Activated B cell treated with CpG ODN at 0.5 μM for 24 hours (primary cell): ENCODE measurements around the gene PCDHB8. TPM values are rescaled to one million over a fixed set of nuclear protein-coding genes. Genes with fewer than 3 reads are reported as not detected.
A peak's percentile ranks its signal among the peaks of the same experiment; 100 is the strongest.
"Not testable (repeated sequence)": the region's sequence is repeated elsewhere in the genome, so short reads cannot be mapped to it uniquely, and the experiment has no call there.

Experiments used
- ATAC-seq: fragments of 200-7000 bp; cut with Tn5 transposase; one replicate; pipeline ENCODE4 v1.10.0; 2021; ENCODE audit warnings: low read depth, mild to moderate bottlenecking, moderate library complexity
- CTCF ChIA-PET: fragments of 350-600 bp; sonication (Branson Sonifier 250); formaldehyde crosslinking; loops from one replicate; lab custom pipeline; 2021; ENCODE audit warnings: antibody characterized with exemption; lab: Charles Lee
- POLR2A ChIA-PET: fragments of 350-600 bp; sonication (Branson Sonifier 250); formaldehyde crosslinking; loops from one replicate; lab custom pipeline; 2021; ENCODE audit warnings: antibody characterized with exemption; lab: Charles Lee
- DNase-seq: peaks from one replicate; pipeline ENCODE4 v3.0.0; 2022
- H3K27ac Mint-ChIP-seq: one replicate; pipeline ENCODE4 v1.8.0; 2020; ENCODE audit warnings: mixed read lengths
- H3K27me3 Mint-ChIP-seq: one replicate; pipeline ENCODE4 v1.8.0; 2021; ENCODE audit warnings: mixed read lengths
- H3K36me3 Mint-ChIP-seq: one replicate; pipeline ENCODE4 v1.8.0; 2021; ENCODE audit warnings: low read depth, mixed read lengths
- H3K4me1 Mint-ChIP-seq: one replicate; pipeline ENCODE4 v1.8.0; 2021; ENCODE audit warnings: mixed read lengths
- H3K4me3 Mint-ChIP-seq: one replicate; pipeline ENCODE4 v1.8.0; 2020; ENCODE audit warnings: mild to moderate bottlenecking, mixed read lengths
- H3K9me3 Mint-ChIP-seq: one replicate; pipeline ENCODE4 v1.8.0; 2020; ENCODE audit warnings: mixed read lengths
- intact Hi-C: fragments of 100-400 bp; cut with micrococcal nuclease; formaldehyde crosslinking; loops from one replicate; pipeline ENCODE4 v1.15.1; 2024
- total RNA-seq: library from RNA; stranded (reverse); gene quantifications from 2 replicates; pipeline ENCODE4 v1.2.3, GENCODE V29; 2022
- TF ChIP-seq, protein P1 (sequence below): fragments of 200-600 bp; IDR thresholded peaks from one replicate; pipeline ENCODE4 v1.8.0; 2022; ENCODE audit warnings: antibody characterized with exemption, mild to moderate bottlenecking

The PCDHB8 gene
- total RNA-seq, 1 donor from 2014 or later, result not detected

GRCh38 chr5:141150224-141150992 lies 27.2 kb upstream of the PCDHB8 start:
- Mint-ChIP-seq H3K9me3 (peaks cover 12% of the 10 kb centered on the region), H3K27ac (no peak overlapping the region), H3K27me3 (peaks cover 17% of the 10 kb centered on the region), H3K4me3 (peak overlapping the region; percentile 4), H3K36me3 (no peaks in the 10 kb centered on the region), H3K4me1 (no peaks in the 10 kb centered on the region)
- DNase-seq (no peak), ATAC-seq (no peak)
- ChIA-PET CTCF (no interaction called here), POLR2A (no interaction called here)
- TF ChIP-seq, protein P1, sequence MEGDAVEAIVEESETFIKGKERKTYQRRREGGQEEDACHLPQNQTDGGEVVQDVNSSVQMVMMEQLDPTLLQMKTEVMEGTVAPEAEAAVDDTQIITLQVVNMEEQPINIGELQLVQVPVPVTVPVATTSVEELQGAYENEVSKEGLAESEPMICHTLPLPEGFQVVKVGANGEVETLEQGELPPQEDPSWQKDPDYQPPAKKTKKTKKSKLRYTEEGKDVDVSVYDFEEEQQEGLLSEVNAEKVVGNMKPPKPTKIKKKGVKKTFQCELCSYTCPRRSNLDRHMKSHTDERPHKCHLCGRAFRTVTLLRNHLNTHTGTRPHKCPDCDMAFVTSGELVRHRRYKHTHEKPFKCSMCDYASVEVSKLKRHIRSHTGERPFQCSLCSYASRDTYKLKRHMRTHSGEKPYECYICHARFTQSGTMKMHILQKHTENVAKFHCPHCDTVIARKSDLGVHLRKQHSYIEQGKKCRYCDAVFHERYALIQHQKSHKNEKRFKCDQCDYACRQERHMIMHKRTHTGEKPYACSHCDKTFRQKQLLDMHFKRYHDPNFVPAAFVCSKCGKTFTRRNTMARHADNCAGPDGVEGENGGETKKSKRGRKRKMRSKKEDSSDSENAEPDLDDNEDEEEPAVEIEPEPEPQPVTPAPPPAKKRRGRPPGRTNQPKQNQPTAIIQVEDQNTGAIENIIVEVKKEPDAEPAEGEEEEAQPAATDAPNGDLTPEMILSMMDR, result no peak
- intact Hi-C loops, result no loop called here

DNA sequence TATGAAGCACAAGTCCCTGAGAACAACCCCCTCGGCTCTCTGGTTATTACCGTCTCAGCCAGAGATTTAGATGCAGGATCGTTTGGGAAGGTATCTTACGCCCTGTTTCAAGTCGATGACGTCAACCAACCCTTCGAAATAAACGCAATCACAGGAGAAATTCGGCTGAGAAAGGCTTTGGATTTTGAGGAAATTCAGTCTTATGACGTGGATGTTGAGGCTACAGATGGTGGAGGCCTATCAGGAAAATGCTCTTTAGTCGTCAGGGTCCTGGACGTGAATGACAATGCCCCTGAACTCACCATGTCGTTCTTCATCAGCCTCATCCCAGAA lies 26.6 kb upstream of the PCDHB8 start:
- intact Hi-C loops, result no loop called here
- H3K36me3 Mint-ChIP-seq, result no peaks in the 10 kb centered on the region
- no peak overlapping the region for H3K27ac Mint-ChIP-seq
- ATAC-seq (no peak), DNase-seq (no peak)
- ChIA-PET CTCF (no interaction called here), POLR2A (no interaction called here)
- H3K4me1 Mint-ChIP-seq, result no peaks in the 10 kb centered on the region
- peaks cover 17% of the 10 kb centered on the region for H3K27me3 Mint-ChIP-seq
- peaks cover 14% of the 10 kb centered on the region for H3K9me3 Mint-ChIP-seq
- TF ChIP-seq, protein P1, result no peak
- H3K4me3 Mint-ChIP-seq, result no peak overlapping the region

GRCh38 chr5:141151632-141152031 lies 26.0 kb upstream of the PCDHB8 start:
- POLR2A ChIA-PET, intact Hi-C loops, H3K27ac Mint-ChIP-seq, CTCF ChIA-PET, DNase-seq, H3K4me1 Mint-ChIP-seq, H3K36me3 Mint-ChIP-seq, H3K4me3 Mint-ChIP-seq, ATAC-seq: not testable (repeated sequence)
- peaks cover 18% of the 10 kb centered on the region for H3K27me3 Mint-ChIP-seq
- peaks cover 18% of the 10 kb centered on the region for H3K9me3 Mint-ChIP-seq

DNA sequence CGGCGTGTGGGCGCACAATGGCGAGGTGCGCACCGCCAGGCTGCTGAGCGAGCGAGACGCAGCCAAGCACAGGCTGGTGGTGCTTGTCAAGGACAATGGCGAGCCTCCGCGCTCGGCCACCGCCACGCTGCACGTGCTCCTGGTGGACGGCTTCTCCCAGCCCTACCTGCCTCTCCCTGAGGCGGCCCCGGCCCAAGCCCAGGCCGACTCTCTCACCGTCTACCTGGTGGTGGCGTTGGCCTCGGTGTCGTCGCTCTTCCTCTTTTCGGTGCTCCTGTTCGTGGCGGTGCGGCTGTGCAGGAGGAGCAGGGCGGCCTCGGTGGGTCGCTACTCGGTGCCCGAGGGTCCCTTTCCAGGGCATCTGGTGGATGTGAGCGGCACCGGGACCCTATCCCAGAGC lies 25.5 kb upstream of the PCDHB8 start:
- peaks cover 19% of the 10 kb centered on the region for H3K9me3 Mint-ChIP-seq
- intact Hi-C loops, CTCF ChIA-PET, POLR2A ChIA-PET, H3K27ac Mint-ChIP-seq, H3K4me3 Mint-ChIP-seq, DNase-seq, H3K36me3 Mint-ChIP-seq, H3K4me1 Mint-ChIP-seq, ATAC-seq: not testable (repeated sequence)
- H3K27me3 Mint-ChIP-seq, result peaks cover 19% of the 10 kb centered on the region

DNA sequence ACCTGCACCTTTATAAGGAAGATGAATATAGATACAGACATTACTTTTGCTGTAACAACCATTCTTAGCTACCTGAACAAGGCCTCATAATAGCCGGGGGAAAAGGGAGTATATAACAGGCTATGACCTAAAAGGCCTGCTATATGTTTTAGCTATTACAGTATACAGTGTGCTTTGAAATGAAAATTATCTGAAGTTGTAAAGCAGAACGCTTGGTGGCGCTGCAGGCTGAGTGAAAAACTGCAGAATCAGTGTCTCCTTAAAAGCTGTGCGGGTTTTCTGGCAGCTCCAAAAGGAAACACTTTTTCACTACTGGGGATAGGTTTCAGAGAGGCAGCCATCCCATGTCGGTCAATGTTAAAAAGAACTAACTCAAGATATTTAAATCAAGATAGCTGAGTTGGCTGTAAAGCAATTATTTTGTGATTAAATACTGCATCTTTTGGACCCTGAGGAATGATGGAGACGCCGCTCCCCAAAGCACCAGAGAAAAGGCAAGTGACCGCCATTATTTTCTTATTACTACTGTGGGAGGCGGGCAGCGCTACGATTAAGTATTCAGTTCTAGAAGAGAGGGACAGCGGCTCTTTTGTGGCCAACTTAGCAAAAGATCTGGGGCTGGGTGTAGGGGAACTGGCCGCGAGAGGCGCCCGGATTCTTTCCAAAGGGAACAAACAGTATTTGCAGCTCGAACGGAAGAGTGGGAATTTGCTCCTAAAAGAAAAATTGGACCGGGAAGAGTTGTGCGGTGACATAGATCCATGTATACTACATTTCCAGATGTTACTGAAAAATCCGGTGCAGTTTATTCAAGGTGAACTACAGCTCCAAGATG lies 21.8 kb upstream of the PCDHB8 start:
- intact Hi-C loops, result no loop called here
- no peaks in the 10 kb centered on the region for H3K4me1 Mint-ChIP-seq
- ChIA-PET POLR2A (no interaction called here), CTCF (no interaction called here)
- TF ChIP-seq, protein P1, result no peak
- H3K36me3 Mint-ChIP-seq, result no peaks in the 10 kb centered on the region
- DNase-seq (no peak), ATAC-seq (no peak)
- H3K4me3 Mint-ChIP-seq, result no peak overlapping the region
- H3K9me3 Mint-ChIP-seq, result peaks cover 14% of the 10 kb centered on the region
- H3K27ac Mint-ChIP-seq, result no peak overlapping the region
- peaks cover 14% of the 10 kb centered on the region for H3K27me3 Mint-ChIP-seq

DNA sequence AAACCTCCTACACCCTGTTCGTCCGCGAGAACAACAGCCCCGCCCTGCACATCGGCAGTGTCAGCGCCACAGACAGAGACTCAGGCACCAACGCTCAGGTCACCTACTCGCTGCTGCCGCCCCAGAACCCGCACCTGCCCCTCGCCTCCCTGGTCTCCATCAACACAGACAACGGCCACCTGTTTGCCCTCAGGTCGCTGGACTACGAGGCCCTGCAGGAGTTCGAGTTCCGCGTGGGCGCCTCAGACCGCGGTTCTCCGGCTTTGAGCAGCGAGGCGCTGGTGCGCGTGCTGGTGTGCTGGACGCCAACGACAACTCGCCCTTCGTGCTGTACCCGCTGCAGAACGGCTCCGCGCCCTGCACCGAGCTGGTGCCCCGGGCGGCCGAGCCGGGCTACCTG lies 20.2 kb upstream of the PCDHB8 start:
- H3K27me3 Mint-ChIP-seq, CTCF ChIA-PET, POLR2A ChIA-PET, H3K27ac Mint-ChIP-seq, DNase-seq, ATAC-seq, H3K4me3 Mint-ChIP-seq, H3K36me3 Mint-ChIP-seq, H3K4me1 Mint-ChIP-seq, intact Hi-C loops: not testable (repeated sequence)
- H3K9me3 Mint-ChIP-seq, result peaks cover 11% of the 10 kb centered on the region

DNA sequence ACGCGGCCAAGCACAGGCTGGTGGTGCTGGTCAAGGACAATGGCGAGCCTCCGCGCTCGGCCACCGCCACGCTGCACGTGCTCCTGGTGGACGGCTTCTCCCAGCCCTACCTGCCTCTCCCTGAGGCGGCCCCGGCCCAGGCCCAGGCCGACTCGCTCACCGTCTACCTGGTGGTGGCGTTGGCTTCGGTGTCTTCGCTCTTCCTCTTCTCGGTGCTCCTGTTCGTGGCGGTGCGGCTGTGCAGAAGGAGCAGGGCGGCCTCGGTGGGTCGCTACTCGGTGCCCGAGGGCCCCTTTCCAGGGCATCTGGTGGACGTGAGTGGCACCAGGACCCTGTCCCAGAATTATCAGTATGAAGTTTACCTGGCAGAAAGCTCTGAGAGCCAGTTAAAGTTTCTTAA lies 19.7 kb upstream of the PCDHB8 start:
- DNase-seq, intact Hi-C loops, H3K27me3 Mint-ChIP-seq, POLR2A ChIA-PET, H3K4me3 Mint-ChIP-seq, ATAC-seq, H3K36me3 Mint-ChIP-seq, H3K4me1 Mint-ChIP-seq, H3K27ac Mint-ChIP-seq, CTCF ChIA-PET: not testable (repeated sequence)
- H3K9me3 Mint-ChIP-seq, result peaks cover 11% of the 10 kb centered on the region
